Mucosa of gallbladder (tissue), 1 donor: Measurements from ENCODE around the gene CFAP46. TPM values are rescaled to one million over a fixed set of nuclear protein-coding genes. Genes with fewer than 3 reads are reported as not detected.
"Not testable (repeated sequence)": the region's sequence is repeated elsewhere in the genome, so short reads cannot be mapped to it uniquely, and the experiment has no call there.

Experiments
- DNase-seq: peaks from one replicate; pipeline ENCODE4 v3.0.0-alpha.2; 2020; ENCODE audit warnings: low spot score
- total RNA-seq: library from RNA; stranded (reverse); gene quantifications from one replicate; pipeline ENCODE4 v1.2.1, GENCODE V29; 2021
- donor health status: DM: no; HTN: no; CAD: no.

CFAP46 gene
- total RNA-seq, 1 donor from 2014 or later: 1.0 TPM

DNA sequence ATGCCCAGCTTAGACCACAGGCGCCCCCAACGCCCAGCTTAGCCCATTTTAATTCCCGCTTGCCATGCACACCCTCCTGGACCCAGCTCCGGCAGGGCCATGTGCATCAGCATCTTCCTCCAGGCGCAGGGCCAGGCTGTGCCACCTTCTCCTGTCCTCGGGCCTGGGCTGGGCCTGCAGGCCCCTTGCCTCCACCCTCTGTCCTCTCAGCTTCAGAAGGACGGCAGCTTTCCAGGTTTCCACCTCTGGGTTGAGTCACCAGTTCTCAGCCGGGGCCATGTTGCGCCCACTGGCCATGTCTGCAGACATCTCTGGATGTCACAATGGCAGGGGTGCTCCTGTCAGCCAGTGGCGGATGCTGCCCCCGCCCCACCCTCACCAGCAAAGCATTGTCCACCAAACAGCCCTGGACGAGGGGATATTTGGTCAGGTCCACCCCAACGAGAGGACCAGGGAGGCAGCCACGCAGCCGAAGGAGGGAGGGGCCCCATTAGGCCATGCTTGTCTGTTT lies 97.3 kb downstream of the CFAP46 start:
- no peak for DNase-seq

GRCh38 chr10:132844069-132844809 lies 98.1 kb downstream of the CFAP46 start:
- DNase-seq: no peak

- DNase-seq: not testable (repeated sequence)
Observed at GRCh38 chr10:132843276-132843675, 99.1 kb downstream of the CFAP46 start.

DNA sequence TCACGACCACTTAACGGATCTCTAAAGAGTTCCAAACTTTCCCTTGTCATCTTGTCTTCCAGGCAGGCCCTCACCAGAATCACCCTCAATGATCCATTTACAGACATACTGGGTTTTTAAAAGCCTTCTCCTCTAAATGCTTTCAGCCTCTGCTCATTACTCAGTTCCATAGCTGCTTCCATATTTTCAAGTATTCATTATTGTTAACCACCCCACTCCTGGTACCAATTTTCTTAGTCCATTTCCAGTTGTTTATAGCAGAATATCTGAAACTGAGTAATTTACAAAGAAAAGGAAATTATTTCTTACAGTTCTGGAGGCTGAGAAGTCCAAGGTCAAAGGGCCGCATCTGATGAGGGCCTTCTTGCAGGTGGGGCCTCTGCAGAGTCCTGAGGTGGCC lies 100.0 kb downstream of the CFAP46 start:
- DNase-seq: no peak

DNA sequence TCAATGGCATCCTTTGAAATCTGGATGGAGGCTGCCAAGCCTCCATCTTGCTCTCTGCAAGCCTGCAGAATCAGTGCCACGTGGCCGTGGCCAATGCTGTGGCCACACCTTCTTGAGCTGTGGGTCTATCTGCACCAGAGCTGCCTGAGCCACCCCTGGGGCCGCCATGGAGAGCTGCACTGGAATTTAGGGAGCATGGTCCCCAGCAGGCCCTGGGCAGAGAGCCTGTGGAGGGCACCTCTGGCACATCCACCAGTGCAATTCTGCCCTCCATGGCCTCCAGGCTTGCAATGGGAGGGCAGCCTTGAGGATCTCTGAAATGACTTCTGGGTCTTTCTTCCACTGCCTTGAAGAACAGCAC lies 100.8 kb downstream of the CFAP46 start:
- no peak for DNase-seq

DNA sequence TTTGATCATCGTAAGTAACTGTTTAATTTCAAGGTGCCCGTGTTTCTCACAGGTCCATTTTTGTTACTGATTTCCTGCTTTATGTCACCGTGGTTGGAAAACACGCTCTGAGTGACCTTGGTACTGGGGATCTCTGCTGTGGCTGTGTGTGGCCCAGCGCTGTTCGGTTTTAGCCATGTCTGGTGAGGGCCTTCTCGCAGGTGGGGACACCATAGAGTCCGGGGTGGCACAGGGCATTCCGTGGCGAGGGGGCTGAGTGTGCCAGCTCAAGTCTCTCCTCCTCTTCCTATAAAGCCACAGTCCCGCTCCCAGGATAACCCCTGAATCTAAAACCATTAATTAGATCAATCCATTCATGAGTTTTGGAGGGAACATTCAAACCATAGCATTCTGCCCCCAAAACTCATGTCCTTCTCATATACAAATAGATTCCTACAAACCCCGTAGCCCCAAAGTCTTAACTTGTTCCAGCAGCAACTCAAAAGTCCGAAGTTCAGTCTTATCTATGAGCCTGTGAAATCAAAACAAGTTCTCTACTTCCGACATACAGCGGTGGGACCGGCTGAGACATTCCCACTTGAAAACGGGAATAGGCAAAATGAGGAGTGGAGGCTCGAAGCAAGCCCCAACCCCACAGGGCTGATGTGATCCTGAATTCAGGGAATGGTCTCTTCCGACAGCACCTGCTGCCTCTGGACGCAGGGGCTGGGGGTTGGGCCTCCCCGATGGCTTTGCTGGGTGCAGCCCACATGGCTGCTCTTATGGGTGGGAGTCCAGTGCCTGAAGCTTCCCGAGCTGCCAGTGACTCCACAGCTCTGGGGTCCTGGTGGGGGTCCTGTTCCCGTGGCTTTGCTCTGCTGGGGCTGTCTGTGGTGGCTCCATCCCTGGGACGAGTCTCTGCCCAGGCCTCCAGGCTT lies 101.4 kb downstream of the CFAP46 start:
- DNase-seq: no peak

DNA sequence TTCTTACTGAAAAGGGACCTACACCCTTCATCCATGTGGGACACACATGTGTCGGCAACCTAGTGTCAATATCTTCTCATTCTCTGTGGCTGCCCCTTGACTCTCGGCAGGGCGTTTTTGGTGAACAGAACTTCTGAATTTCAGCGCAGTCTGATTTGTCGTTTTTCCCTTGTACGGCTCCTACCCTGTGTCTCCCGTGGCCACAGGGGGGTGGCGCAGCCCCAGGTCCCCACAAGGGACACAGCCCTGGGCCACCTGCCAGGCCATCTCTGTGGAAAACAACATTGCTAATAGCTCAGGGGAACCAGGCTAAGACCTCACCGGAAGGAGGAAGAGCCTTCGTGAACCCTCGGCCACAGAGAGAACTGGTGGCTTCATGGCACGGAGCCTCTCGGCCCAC lies 103.3 kb downstream of the CFAP46 start:
- no peak for DNase-seq

DNA sequence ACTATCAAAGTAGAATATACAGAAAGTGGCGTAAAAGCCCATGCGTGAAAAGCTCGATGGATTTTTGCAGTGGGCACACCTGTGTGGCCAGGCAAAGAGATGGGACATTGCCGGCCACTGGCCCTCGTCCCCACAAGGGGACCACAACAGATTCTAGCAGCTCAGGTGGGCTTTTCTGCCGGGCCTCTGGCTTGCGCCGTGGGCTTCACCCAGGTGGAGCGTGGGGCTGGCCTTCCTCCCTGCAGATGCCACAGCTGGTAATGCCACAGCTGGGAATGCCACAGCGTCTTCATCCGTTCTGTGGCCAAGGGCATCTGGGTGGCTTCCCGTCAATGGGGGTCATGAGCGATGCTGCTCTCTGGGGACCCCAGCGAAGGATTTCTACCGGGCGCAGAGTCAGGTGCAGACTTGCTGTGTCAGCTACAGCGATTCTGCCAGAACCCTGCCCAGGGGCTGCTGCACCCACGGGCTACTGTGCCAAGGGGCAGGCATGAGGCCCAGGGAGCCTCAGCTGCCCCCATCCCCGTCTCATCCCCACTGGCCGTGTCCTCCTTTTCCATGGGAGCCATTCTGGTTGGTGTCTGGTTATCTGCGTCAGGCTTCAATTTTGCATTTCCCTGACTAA lies 103.9 kb downstream of the CFAP46 start:
- DNase-seq: no peak

DNA sequence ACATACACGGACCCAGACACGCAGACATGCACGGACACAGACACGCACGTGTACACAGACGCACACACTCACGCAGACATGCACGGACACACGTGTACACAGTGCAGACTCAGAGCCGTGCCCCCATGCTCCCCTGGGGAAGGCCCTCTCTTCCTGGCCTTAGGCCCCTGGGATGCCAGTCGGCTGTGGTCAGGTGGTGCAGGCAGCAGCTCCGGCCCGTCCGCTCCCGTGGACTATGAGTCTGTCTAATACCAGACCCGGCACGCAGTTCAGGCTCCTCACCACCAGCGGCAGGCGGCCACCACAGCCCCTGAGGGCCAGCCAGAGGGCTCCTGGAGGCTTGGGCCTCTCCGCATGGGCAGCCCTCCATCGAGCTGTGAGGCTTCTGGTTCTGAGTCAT lies 104.5 kb downstream of the CFAP46 start:
- DNase-seq: no peak

DNA sequence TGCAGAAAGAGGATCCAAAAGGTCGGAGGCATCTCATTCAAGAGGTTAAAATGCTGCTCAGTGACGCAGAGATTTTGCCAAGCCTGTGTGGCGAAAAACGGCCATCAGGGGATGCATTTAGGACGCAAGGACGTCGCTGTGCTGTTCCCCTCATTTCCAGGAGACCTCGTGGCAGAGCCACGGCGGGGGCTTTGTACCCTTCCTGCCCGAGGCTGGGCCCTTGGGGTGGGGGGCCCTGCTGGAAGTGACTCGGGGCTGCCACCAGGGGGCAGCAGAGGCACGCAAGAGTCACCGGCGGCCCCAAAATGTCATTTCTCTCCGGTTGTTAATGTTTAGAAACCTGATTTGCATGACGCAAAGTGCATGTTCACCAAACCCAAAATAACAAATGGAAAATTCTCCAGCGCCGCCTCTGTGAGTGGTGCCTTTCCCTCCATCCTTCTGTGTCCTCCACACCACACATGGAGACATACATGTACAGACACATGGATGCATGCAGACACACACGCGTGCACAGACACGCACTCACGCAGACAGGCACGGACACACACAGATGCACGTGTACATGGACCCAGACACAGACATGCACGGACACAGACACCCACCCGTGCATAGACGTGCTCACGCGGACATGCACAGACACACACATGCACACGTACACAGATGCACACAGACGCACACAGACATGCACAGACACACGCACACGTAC lies 105.4 kb downstream of the CFAP46 start:
- DNase-seq: no peak

DNA sequence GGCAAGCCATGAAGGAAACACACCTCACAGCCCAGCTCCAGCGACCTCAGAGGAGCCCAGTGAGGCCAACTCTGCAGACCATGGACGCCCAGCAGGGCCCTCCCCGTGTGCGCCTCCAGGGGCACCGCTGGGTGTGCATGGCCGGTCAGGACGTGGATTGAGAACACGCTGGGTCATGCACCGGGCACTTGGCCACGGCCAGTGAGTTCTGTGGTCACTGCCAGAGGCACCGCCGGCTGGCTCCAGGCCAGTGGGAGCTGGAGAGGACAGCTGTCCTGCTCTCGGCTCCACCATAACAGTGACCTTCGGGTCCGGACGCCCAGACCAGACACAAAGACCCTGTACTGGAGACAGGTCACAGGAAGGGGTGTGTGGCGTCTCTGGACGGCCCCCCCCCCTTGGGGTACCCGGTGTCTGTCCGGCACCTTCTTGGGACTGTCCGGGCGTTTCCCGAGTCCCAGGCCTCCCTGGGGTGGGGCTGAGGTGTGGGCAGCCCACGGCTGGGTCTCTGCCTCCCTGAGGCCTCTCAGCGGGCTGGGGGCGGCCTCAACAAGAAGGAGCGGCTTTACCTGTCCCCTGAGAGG lies 106.0 kb downstream of the CFAP46 start:
- DNase-seq: no peak

- DNase-seq: no peak
Observed at GRCh38 chr10:132835848-132836233, 106.5 kb downstream of the CFAP46 start.

DNA sequence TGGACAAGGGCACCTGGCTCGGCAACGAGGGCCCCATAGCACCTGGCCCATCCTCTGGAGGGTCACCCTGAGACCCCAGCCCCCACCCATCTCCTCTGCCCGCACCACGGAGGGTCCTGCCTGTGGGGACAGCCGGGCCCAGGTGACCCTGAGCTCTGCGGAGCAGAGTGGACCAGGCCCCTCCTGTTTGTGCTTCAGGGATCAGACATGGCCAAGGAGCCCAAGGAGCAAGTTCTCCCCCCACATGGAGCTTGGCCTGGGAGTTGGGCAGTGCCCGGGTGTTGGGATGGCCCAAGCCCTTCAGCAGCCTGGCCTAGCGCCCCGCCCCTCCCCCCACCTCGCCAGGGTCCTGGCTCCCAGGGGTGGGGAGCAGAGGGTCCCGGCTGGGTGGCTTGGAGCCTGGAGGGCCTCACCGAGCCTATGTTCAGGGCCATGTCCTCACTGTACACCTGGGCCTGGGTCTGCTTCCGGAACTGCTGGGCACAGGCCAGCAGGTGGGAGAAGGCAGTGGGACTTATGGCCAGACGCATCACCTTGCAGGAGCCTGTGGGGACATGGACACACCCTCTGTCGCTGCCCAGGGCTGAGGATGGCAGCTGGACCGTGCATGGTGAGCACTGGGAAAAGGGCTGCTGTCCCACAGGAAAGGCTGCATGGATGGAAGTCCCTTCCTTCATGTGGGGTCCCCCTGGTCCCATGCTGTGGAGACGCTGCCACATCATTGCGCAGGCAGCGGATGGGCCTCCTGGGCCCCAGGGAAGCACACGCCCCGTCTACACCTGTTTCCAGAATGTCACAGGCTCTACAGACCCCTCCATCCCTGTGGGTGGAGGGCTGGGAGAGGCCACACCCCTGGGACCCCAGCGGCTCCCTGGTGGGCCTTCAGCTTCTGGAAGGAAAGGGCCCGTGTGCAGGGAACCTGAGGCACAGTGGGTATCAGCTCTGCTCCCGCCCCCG lies 107.2 kb downstream of the CFAP46 start:
- DNase-seq: no peak

DNA sequence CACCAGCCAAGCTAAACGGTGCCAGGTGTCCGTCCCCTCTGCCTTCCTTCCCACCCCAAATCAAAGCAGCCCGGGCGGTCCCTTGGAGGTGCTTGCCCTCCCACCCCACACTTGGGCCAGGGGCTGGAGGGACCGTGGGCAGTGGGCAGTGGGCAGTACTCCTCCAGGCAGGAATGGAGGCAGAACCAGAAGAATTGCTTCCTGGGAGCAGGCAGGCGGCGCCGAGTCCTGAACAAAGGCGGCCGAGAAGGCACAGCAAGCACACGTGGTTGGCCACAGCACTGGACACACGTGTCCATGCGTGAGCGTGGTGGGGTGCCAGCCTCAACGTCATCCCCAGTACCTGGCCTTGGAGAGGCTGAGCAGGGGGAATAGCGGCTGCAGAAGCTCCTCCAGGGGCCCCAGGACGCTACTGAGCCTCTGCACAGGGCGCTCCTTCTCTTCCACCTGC lies 108.0 kb downstream of the CFAP46 start:
- no peak for DNase-seq

DNA sequence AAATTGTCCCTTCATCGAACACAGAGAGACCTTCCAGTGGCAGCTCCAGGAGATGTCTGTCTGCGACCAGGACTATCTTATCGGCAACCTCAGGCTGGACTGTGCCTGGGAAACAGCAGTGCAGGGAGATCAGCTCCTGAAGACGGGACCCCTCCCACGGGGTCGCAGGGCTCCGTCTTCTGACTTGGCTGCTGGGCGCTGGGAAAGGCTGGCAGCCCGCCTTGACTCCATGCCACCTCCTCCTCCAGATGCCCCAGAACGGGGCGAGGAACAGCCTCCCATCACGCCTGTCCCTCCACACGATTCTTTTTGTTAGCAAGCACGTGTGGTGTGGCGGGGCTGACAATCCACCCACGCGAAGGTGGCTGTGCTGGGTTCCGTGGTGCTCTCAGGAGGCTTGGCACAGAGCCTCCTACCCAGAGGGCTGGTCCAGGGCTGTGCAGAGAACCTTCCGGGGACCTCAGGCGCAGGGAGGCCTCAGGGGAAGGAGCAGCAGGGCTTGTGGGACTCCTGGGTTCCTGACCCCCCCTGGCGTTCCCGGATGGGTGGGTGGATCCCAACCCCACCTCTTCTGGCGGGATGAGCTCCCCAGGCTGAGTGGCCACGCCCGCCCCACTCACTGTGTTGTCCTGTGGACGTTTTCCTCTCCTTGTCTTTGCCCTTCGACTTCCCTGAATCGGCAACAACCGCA lies 108.8 kb downstream of the CFAP46 start:
- no peak for DNase-seq

- no peak for DNase-seq
Observed at GRCh38 chr10:132832186-132832969, 110.0 kb downstream of the CFAP46 start.

DNA sequence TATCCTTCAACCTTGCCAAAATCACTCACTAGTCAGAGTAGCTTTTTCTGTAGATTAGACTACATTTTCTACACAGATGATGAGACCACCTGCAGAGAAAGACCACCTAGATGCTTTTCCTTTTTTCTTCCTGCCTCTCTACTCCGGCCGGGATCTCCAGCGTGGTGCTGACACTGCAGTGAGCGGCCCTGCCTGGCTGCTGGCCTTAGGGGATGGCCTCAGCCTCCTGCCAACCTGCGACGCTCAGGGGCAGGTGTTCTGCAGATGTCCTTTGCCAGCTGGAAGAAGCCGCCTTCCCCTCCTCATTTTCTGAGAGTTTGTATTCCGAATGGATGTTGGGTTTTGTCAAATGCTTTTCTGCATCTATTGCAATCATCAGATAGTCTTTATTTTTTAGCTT lies 113.0 kb downstream of the CFAP46 start:
- no peak for DNase-seq

DNA sequence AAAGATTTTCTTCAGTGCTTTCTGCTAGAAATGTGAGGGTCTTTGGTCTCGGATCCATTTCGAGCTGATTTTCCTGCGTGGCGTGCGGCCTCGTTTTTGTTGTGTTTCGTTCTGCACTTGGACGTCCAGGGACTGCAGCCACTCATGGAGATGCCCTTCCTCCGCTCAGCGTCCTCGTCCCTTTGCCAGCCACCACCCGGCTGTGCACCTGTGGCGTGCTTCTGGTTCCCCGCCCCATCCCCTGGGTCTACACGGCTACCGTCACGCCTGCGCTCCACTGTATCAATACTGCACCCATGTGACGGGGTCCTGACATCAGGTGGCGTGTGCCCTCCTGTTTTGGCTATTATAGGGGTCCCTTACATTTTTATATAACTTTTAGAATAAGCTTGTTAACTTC lies 113.7 kb downstream of the CFAP46 start:
- DNase-seq: no peak
